ENCODE results near the gene SDHAF3.
"Not testable (repeated sequence)": the region's sequence is repeated elsewhere in the genome, so short reads cannot be mapped to it uniquely, and the experiment has no call there.

The SDHAF3 gene

GRCh38 chr7:97126483-97127171 is 9.1 kb downstream of the SDHAF3 start:
- DNase-seq, result no peak

GRCh38 chr7:97128736-97129135 is 11.2 kb downstream of the SDHAF3 start:
- no peak for DNase-seq

GRCh38 chr7:97130417-97131139 is 13.1 kb downstream of the SDHAF3 start:
- no peak for DNase-seq

- DNase-seq, result no peak
Measured at GRCh38 chr7:97133159-97133558, 15.7 kb downstream of the SDHAF3 start.

GRCh38 chr7:97138830-97139229 is 21.3 kb downstream of the SDHAF3 start:
- no peak for DNase-seq

- DNase-seq, result peak; percentile 21
Measured at GRCh38 chr7:97145068-97145467, 27.6 kb downstream of the SDHAF3 start.

- no peak for DNase-seq
Measured at GRCh38 chr7:97149843-97150242, 32.3 kb downstream of the SDHAF3 start.

- no peak for DNase-seq
Measured at GRCh38 chr7:97155897-97156418, 38.5 kb downstream of the SDHAF3 start.

- not testable (repeated sequence) for DNase-seq
Measured at GRCh38 chr7:97159984-97160383, 42.5 kb downstream of the SDHAF3 start.

- not testable (repeated sequence) for DNase-seq
Measured at GRCh38 chr7:97161609-97162008, 44.1 kb downstream of the SDHAF3 start.

GRCh38 chr7:97166308-97166707 is 48.8 kb downstream of the SDHAF3 start:
- DNase-seq, result no peak

GRCh38 chr7:97167176-97167575 is 49.7 kb downstream of the SDHAF3 start:
- DNase-seq, result peak; percentile 50

GRCh38 chr7:97167749-97168148 is 50.3 kb downstream of the SDHAF3 start:
- no peak for DNase-seq

- no peak for DNase-seq
Measured at GRCh38 chr7:97174303-97174702, 56.8 kb downstream of the SDHAF3 start.

- DNase-seq, result peak; percentile 64
Measured at GRCh38 chr7:97179454-97180104, 62.1 kb downstream of the SDHAF3 start.

- no peak for DNase-seq
Measured at GRCh38 chr7:97187067-97187466, 69.6 kb downstream of the SDHAF3 start.

GRCh38 chr7:97196174-97196573 is 78.7 kb downstream of the SDHAF3 start:
- DNase-seq, result not testable (repeated sequence)

GRCh38 chr7:97198596-97198995 is 81.1 kb downstream of the SDHAF3 start:
- DNase-seq, result no peak

GRCh38 chr7:97200018-97200417 is 82.5 kb downstream of the SDHAF3 start:
- no peak for DNase-seq

GRCh38 chr7:97203957-97204356 is 86.5 kb downstream of the SDHAF3 start:
- DNase-seq, result no peak

GRCh38 chr7:97204821-97205220 is 87.3 kb downstream of the SDHAF3 start:
- no peak for DNase-seq

- no peak for DNase-seq
Measured at GRCh38 chr7:97215556-97215955, 98.1 kb downstream of the SDHAF3 start.

- no peak for DNase-seq
Measured at GRCh38 chr7:97218767-97219166, 101.3 kb downstream of the SDHAF3 start.

- no peak for DNase-seq
Measured at GRCh38 chr7:97219237-97219636, 101.7 kb downstream of the SDHAF3 start.

Data from activated CD4-positive, alpha-beta T cell treated with anti-CD3 and anti-CD28 coated beads, Interleukin-2, Interleukin-6, amounts not matched to agents 100 ng/mL and 50 ng/mL, durations not matched to agents 16 hours and 8 hours (primary cell).